HG03280 (cell line): ENCODE data around the gene LIPK.
"Not testable (repeated sequence)": the region's sequence is repeated elsewhere in the genome, so short reads cannot be mapped to it uniquely, and the experiment has no call there.

Experiments
- ATAC-seq: cut with Tn5 transposase; IDR thresholded peaks from one replicate; pipeline ENCODE4 v1.9.1; 2021; ENCODE audit warnings: mild to moderate bottlenecking, moderate library complexity; ENCODE audit not compliant: unreplicated experiment

Gene LIPK

DNA sequence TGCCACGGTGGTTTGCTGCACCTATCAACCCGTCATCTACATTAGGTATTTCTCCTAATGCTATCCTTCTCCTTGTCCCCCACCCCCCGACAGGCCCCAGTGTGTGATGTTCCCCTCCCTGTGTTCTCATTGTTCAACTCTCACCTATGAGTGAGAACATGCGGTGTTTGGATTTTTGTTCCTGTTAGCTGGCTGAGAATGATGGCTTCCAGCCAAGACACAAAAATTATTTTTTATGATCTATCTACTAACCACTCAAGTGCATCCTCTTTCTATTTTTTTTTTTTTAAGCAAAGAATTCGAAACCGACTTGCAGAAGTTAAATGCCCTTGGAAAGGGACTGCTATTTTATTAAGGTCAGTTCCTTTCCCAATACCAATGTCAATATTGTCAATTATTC lies 3.3 kb downstream of the LIPK start:
- ATAC-seq = not testable (repeated sequence)

GRCh38 chr10:88715517-88715916 lies 9.5 kb downstream of the LIPK start:
- ATAC-seq = no peak

GRCh38 chr10:88721392-88721791 lies 15.3 kb downstream of the LIPK start:
- ATAC-seq = no peak

- ATAC-seq = no peak
These were observed 19.7 kb downstream of the LIPK start for GRCh38 chr10:88725798-88726197.

GRCh38 chr10:88728107-88728763 lies 22.2 kb downstream of the LIPK start:
- ATAC-seq = no peak

GRCh38 chr10:88730864-88731263 lies 24.8 kb downstream of the LIPK start:
- ATAC-seq = no peak

GRCh38 chr10:88731296-88731695 lies 25.2 kb downstream of the LIPK start:
- no peak for ATAC-seq

- ATAC-seq = no peak
These were observed 27.2 kb downstream of the LIPK start for GRCh38 chr10:88733215-88733614.

DNA sequence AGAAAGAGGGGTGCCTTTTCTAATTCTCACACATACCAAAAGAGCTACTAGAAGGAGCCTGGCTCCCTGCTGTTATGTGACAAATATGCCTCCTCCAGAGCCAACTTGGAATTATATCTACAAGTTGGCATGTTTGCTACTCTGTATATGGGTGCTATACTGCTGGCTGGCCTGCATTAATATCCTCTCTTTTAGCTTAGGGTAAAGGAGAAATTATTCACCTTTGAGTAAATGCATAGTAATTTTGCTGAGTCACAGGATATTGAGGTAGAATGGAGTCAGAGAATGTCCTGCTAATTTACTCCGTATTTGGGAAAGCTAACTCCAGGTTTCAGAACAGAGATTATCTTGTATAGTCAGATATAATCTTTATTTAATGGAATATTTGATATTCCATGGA lies 29.6 kb downstream of the LIPK start:
- no peak for ATAC-seq

DNA sequence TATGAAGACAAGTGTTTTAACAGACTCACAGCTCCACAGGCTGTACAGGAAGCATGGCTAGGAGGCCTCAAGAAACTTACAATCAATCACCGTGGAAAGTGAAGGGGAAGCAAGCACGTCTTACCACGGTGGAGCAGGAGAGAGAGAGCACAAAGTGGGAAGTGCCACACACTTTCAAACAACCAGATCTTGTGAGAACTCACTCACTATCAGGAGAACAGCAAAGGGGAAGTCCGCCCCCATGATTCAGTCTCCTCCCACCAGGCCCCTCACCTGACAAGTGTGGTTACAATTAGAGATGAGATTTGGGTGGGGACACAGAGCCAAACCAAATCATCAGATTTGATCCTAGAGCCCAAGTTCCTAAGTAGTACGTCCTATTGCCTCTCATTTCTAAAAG lies 35.9 kb downstream of the LIPK start:
- not testable (repeated sequence) for ATAC-seq

DNA sequence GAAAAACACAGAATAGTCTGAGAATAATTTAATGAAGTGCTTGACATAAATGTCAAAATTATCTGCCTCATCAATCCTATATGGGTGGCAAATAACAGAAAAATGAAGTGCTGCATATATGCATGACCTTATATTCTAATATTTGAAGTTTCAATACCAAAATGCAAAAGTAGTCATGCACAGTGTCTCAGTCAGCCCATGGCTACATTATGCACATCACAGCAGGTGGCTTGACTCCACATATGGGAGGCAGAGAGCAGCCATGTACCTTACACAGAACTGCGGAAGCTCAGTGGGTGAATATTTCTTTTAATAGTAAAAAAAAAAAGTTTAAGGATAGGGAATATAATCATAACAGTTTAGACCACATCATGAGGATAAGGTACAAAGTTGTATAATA lies 36.4 kb downstream of the LIPK start:
- no peak for ATAC-seq

GRCh38 chr10:88744002-88744401 lies 38.0 kb downstream of the LIPK start:
- no peak for ATAC-seq

- ATAC-seq = no peak
These were observed 39.6 kb downstream of the LIPK start for GRCh38 chr10:88745633-88746032.

DNA sequence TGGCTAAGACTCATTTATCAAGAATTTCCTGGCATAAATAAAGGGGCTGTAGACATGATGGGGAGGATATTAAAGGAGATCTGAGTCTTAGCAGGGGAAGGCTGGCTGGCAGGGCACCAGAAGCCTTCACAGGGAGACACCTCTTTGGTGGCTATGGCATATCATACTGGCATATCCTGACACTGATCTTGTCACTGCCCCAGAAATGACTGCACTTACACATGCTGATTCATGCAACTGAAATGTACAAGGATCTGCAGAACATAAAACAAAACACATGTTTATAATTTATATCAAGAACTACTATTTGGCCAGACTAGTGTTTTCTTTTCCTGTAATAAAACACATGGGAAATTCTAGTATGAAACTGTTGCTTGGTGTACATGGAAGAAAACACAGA lies 48.2 kb downstream of the LIPK start:
- ATAC-seq = no peak

DNA sequence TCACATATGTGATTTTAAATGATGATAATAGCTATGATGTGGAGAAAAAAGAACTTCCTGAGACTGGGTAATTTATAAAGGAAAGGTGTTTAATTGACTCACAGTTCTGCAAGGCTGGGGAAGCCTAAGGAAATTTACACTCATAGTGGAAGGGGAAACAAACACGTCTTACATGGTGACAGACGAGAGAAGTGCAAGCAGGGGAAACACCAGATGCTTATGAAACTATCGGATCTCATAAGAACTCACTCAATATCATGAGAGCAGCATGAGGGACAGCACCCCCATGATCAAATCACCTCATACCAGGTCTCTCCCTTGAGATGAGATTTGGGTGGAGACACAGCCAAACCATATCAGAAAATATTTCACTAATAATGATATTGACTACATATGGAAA lies 49.7 kb downstream of the LIPK start:
- ATAC-seq = no peak

- ATAC-seq = no peak
These were observed 50.6 kb downstream of the LIPK start for GRCh38 chr10:88756660-88757059.

- ATAC-seq = no peak
These were observed 53.5 kb downstream of the LIPK start, which contains the start of gene LIPN for GRCh38 chr10:88759366-88760101. Gene LIPN (plus strand): TSS chr10:88760020. CDS start chr10:88761406, 1,386 bp downstream.

DNA sequence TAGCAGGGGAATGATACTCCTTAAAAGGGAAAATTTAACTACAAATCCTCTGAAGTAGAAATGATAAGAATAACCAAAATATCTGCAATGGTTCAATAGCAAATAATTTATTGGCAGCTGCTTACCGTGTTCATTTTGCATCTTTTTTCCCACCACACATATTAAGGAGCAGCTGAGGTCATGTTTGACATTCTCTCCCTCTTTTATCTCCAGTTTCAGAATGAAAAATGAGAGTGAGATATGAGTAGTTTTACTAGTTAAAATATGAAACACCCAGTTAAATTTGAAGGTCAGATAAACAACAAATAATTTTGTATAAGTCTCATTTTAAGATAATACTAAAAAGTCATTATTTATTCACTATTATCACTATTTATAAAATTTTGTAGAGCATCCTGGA lies 56.9 kb downstream of the LIPK start:
- ATAC-seq = no peak

DNA sequence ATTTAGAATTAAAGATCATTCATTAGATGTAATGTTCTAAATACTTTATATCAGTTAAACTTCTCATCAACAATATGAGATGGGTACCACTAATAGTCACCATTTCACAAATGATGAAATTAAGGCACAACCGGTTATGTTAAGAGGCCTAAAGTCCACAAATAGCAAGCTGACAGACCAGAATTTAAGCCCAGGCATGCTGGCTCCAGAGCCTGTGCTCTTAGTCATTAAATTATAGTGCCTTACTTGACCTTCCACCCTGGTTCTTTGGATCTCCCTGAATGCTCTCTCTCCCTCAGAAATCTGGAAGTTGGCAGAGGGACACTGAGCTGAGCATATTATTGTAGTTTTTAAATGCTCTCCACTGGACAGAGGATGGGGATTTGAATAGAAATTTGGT lies 57.4 kb downstream of the LIPK start:
- no peak for ATAC-seq

- ATAC-seq = no peak
These were observed 58.1 kb downstream of the LIPK start for GRCh38 chr10:88764110-88764509.

GRCh38 chr10:88765816-88766215 lies 59.8 kb downstream of the LIPK start:
- ATAC-seq = no peak

DNA sequence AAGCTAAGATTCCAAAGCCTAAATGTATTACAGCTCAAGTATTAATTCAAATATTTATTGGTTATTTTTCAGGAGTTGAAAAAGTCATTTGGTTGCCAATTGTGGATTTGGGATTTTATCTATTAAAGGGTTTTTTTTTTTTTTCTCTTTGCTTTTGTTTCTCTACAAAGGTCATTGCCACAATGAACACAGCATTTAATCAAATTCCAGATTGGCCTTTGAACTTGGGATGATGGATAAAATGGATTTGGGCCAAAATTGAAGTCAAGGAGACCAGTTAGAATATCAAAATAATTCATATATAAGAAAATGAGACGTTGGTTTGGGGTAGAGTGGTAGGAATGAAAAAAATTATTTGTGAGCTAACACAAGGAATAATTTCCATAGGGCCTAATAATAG lies 63.3 kb downstream of the LIPK start:
- no peak for ATAC-seq

GRCh38 chr10:88781206-88781605 lies 75.2 kb downstream of the LIPK start:
- ATAC-seq = no peak
